Liver (tissue), 2 donors: Measurements from ENCODE around the gene ADO.

ENCODE experiments used
- EGR1 ChIP-seq, 2 donors: IDR thresholded peaks; 2 replicates each; pipeline ENCODE4 v1.6.1; 2016 to 2018; ENCODE audit warnings: antibody characterized with exemption in 2 of 2, low read depth in 2 of 2
- MAX ChIP-seq: IDR thresholded peaks from 2 replicates; pipeline ENCODE4 v1.6.1; 2016; ENCODE audit warnings: antibody characterized with exemption
- REST ChIP-seq: IDR thresholded peaks from 2 replicates; pipeline ENCODE4 v1.6.1; 2016; ENCODE audit warnings: antibody characterized with exemption, mild to moderate bottlenecking
- SP1 ChIP-seq: IDR thresholded peaks from 2 replicates; pipeline ENCODE4 v1.6.1; 2018; ENCODE audit warnings: antibody characterized with exemption, mild to moderate bottlenecking
- donor health status: healthy.

- TF ChIP-seq REST, result no peak
- TF ChIP-seq EGR1 (IDR thresholded peaks at IDR 0.05; ENCODE audit: low read depth in 2 of 2), result no peak
- no peak for TF ChIP-seq MAX
- no peak for TF ChIP-seq SP1
Observed at GRCh38 chr10:62766386-62766785, 38.1 kb upstream of the ADO start.
